HEK293 (cell line): ENCODE data around the gene COBL.

Source experiments
- ZNF223 ChIP-seq: fragments of 450-650 bp; formaldehyde crosslinking; IDR thresholded peaks from 2 replicates; pipeline ENCODE4 v1.5.1; 2016; ENCODE audit warnings: missing biosample characterization, missing genetic modification characterization
- ZNF292 ChIP-seq: fragments of 450-650 bp; formaldehyde crosslinking; IDR thresholded peaks from 2 replicates; pipeline ENCODE4 v1.5.1; 2016; ENCODE audit warnings: low read depth, missing biosample characterization, missing genetic modification characterization, borderline replicate concordance

DNA sequence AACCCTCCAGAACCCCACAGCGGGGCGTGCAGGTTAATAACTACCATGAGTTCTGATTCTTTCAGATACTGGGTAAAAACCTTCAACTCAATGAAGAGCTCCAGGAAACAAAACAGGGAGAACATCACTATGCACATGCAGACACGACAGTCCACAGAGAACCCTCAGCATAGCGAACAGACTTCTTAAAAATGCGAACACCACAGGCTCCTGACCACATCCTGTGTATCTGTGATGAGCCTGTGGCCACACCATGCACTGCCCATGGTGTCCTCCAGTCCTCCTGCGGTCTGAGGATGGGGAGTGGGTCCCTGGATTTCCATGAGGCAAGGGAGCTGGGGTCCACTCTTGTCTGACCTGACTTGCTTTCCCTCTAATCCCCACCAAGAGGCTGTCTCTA, 107.2 kb downstream of the COBL start:
- no peak for TF ChIP-seq ZNF292 (tag by site-specific recombination)
- TF ChIP-seq ZNF223 (tag by site-specific recombination) = no peak
